NCI-H2196 treated with DMSO at 0.1 percent for 48 hours (cell line): ENCODE results near the gene SHROOM3.

ENCODE experiments used
- DNase-seq: peaks from one replicate; lab custom pipeline; 2025; ENCODE audit not compliant: unreplicated experiment; lab: John Stamatoyannopoulos, UW

Gene SHROOM3

GRCh38 chr4:76489686-76490161 lies 54.7 kb downstream of the SHROOM3 start:
- no peak for DNase-seq

GRCh38 chr4:76492055-76492454 lies 57.0 kb downstream of the SHROOM3 start:
- DNase-seq, result no peak

GRCh38 chr4:76494243-76494642 lies 59.2 kb downstream of the SHROOM3 start:
- no peak for DNase-seq

- DNase-seq, result no peak
Observed at GRCh38 chr4:76494871-76495590, 60.0 kb downstream of the SHROOM3 start.

- DNase-seq, result no peak
Observed at GRCh38 chr4:76498550-76498949, 63.5 kb downstream of the SHROOM3 start.

GRCh38 chr4:76499461-76499860 lies 64.4 kb downstream of the SHROOM3 start:
- DNase-seq, result no peak

DNA sequence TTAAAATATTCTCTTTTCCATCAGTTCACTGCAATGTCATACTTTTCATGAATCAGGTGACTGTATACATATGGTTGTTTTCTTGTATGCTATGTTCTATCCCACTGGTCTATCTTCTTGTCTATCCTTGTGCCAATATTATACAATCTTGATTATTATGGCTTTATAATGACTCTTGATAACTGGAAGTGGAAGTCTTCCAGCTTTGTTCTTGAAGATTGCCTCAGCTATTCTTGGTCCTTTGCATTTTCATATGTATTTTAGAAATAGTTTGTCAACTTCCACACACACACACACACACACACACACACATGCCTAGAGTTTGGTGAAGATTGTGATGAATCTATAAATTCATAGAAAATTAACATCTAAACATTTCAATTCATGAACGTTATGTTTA lies 67.9 kb downstream of the SHROOM3 start:
- no peak for DNase-seq

DNA sequence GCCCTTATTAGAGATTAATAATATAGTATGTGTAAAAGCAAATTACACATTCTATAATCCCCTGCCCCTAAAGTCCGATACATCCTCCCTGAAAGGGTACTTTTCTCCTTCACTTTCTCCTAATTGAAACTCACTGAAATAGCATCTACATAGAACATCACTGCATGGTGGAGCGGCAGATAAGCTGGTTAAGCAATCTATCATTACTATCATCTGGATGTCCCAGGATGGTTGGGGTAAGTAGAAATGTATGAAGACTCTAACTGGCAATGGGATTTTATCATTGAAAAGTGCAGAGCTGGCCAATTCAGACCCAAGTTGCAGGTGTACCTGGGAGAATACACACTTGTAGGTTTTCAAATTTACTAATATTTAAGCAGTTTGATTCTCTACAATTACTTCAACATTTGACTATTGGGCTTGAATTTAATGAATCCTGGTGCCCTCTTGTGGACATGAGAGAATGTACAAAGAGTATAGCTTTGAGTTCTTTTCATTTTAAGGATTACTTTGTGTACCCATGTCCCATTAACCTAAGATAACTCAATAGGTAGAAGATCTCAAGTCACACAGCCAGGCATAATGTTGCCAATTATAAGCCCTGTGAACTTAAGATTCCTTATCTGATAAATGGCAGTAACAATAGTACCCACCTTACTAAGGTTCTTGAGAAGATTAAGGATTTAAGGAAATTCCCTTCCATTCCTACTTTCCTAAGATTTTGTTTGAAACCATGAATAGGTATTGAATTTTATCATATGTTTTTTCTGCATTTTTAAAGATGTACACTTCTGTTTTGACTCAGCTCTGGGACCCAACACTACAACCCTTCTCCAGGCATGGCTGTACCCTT lies 69.8 kb downstream of the SHROOM3 start:
- peak; percentile 9 for DNase-seq

DNA sequence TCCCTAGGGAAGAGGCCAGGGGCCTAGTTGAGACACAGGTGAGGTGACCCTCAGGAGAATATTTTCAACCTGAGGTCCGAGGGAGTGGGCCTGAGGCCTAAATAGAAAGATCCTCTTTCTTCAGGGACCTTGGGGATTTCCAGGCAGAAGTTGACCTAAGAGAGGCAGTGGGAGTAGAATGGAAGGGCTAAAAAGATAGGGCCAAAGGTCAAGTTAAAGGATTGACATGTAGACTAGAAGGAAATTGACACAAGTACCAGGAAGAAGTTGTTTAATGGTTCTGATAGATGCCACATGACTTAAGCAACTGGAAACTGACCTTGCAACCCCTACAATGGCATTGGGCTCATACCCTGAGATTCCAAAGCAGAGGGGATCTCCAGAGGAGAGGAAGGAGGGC lies 76.9 kb downstream of the SHROOM3 start:
- DNase-seq, result no peak

- DNase-seq, result no peak
Observed at GRCh38 chr4:76513482-76513881, 78.5 kb downstream of the SHROOM3 start.

GRCh38 chr4:76514087-76514486 lies 79.1 kb downstream of the SHROOM3 start:
- DNase-seq, result no peak

DNA sequence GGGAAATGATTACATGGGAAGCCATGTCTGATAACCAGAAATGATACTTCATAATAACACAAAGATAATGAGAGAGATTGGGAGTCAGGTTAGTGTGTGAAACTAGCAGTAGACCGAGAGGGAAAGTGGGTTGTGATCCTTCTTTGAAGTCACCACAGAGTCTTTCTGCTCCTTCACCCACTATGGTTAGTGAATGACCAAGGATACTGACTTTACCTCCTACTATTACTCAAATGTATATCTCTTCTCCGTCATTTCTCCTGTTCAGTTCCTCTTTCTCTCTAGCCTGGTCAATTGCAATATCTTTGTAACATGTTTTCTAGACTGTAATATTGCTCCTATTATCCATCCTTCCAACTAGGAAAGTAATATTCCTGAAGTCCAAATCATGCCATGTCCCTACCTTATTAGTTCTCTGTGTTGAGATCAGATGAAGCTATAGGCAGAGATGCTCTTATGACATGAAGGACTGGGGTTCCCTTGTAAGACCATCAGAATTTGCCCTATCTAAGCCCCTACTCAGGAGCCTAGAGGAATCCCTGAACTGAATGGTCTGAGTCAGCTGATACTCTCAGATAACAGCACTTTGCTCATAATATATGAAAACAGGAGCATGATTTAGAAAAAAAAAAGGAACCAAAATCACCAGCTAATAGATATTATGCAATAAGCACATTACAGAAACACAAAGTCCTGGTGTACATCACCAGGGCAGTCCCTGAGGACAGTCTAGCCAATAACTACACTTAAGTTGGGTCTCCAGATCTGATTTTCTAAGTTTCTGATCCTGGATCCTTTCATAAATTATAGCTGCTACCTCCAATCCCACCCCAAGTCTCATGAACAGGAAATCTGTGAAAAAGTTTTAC lies 81.2 kb downstream of the SHROOM3 start:
- DNase-seq, result no peak

GRCh38 chr4:76518241-76518640 lies 83.2 kb downstream of the SHROOM3 start:
- no peak for DNase-seq

DNA sequence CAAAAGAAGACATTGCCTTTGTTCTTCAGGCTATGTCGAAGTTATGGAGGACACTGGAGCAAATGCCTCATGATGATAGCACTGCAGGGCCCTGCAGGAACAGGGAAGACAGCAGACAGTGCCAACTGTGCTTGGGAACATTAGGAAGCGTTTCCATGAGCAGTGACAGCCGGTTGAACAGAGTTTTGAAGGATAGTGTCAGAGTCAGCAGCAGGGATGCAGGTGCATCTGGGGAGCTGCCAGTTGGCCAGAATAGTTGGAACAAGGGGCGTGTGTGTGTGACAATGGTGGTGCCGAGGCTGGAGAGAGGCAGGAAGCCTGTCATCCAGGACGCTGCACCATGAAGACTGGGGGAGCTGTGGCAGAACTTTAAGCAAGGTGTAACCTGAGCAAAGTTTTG lies 88.6 kb downstream of the SHROOM3 start:
- DNase-seq, result no peak

- no peak for DNase-seq
Observed at GRCh38 chr4:76525751-76526150, 90.7 kb downstream of the SHROOM3 start.

DNA sequence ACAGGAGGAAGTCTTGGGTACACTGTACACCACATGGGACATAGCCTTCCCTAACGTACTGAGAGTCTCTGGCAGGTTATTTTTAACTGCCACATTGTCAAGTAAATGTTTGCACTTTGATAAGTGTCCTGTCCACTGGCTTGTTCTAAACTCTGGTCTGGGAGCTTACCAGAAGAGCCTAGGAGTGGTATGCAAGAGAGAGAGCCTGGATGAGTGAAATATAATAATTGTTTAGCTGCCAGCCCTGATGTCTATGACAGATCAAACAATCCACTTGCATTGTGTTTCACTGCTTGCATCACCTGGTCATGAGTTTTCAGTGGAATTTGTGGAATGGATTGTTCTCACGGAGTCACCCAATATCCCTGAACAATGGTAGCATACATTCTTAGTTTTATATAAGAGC lies 91.6 kb downstream of the SHROOM3 start:
- peak; percentile 21 for DNase-seq

DNA sequence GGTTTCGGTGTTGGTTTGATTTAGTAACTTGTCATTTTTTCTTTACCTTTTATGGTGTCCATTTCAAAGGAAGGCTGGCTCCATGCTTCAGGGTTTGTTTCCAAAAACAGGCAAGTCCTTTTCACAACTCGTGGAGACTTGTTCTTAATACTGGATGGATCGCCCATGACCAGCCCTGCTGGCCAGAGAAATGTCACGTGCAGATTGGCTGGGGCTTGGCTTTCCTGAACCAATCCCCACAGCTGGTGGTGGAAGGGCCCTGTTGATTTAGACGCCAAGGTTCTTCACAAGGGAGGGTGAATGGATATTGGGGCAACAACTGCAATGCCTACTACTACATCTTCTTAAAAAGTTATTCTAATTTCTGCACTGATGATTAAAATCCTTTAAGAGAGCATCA lies 92.6 kb downstream of the SHROOM3 start:
- no peak for DNase-seq

- no peak for DNase-seq
Observed at GRCh38 chr4:76531597-76531996, 96.6 kb downstream of the SHROOM3 start.

GRCh38 chr4:76532805-76533204 lies 97.8 kb downstream of the SHROOM3 start:
- no peak for DNase-seq

DNA sequence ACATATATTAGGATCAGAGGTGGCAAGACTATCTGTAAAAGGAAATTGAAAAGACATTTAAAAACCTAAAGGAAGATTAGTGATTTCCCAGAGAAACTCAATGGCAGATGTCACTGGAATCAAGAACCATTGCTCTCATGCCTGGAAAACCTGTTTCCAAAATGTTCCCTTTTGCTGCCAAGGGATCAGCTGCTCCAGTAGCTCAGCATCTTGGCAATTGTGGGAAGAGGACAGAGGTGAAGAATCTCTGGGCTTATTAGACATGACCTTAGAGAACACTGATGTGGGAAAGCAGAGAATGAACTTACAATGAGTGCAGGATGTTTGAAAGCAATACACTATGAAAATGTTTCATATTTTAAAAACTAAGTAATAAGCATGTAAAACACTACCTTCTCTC lies 98.3 kb downstream of the SHROOM3 start:
- DNase-seq, result no peak

- no peak for DNase-seq
Observed at GRCh38 chr4:76535603-76536372, 100.8 kb downstream of the SHROOM3 start.
